Mononuclear cell (primary cell): Measurements from ENCODE around the gene CIAO3. TPM values are rescaled to one million over a fixed set of nuclear protein-coding genes. Genes with fewer than 3 reads are reported as not detected.
"Not testable (repeated sequence)": the region's sequence is repeated elsewhere in the genome, so short reads cannot be mapped to it uniquely, and the experiment has no call there.

ENCODE experiments used
- H3K27me3 ChIP-seq: 2 replicates; pipeline ENCODE4 v1.6.0; 2011; ENCODE audit warnings: low read length, control low read depth; ENCODE audit not compliant: insufficient read depth
- H3K4me1 ChIP-seq: 2 replicates; pipeline ENCODE4 v1.5.1; 2011; ENCODE audit warnings: mild to moderate bottlenecking, low read length, control low read depth; ENCODE audit not compliant: insufficient read depth
- H3K4me3 ChIP-seq: 2 replicates; pipeline ENCODE4 v1.5.1; 2011; ENCODE audit warnings: mild to moderate bottlenecking, low read length, moderate library complexity
- H3K9me3 ChIP-seq: 2 replicates; pipeline ENCODE4 v1.5.1; 2011; ENCODE audit warnings: low read depth, mild to moderate bottlenecking, control low read depth, low read length
- total RNA-seq: library from RNA; depleted of rRNA; stranded (reverse); fragments of >200 nt; gene quantifications from one replicate; pipeline ENCODE4 v1.2.3, GENCODE V29; 2012

Gene CIAO3
- total RNA-seq, 1 donor: 22.7 TPM

DNA sequence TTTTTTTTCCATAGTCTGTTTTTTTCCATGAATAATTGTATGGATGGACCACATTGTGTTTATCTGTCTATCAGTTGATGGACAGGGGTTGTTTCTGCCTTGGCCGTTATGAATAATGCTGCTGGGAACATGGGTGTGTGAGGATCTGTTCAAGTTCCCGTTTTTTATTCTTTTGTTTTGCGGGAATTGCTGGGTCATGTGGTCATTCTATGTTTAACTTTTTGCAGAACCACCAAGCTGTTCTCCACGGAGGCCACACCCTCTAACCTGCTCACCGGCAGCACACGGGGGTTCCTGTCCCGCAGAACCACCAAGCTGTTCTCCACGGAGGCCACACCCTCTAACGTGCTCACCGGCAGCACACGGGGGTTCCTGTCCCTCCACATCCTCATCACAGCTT lies 13.9 kb upstream of the CIAO3 start:
- Histone ChIP-seq H3K27me3 (no peaks in the 10 kb centered on the region), H3K4me1 (peaks cover 30% of the 10 kb centered on the region), H3K4me3 (no peak overlapping the region), H3K9me3 (no peaks in the 10 kb centered on the region)

- H3K9me3 ChIP-seq, H3K4me3 ChIP-seq: not testable (repeated sequence)
Observed at GRCh38 chr16:754121-754607, 13.4 kb upstream of the CIAO3 start.

GRCh38 chr16:752007-752312 lies 11.2 kb upstream of the CIAO3 start:
- H3K9me3 ChIP-seq: no peaks in the 10 kb centered on the region
- H3K4me1 ChIP-seq: peaks cover 22% of the 10 kb centered on the region
- H3K27me3 ChIP-seq: no peaks in the 10 kb centered on the region
- no peak overlapping the region for H3K4me3 ChIP-seq

More at GRCh38 chr16:754121-754607, 13.4 kb upstream of the CIAO3 start:
- peaks cover 30% of the 10 kb centered on the region for H3K4me1 ChIP-seq
- not testable (repeated sequence) for H3K27me3 ChIP-seq

DNA sequence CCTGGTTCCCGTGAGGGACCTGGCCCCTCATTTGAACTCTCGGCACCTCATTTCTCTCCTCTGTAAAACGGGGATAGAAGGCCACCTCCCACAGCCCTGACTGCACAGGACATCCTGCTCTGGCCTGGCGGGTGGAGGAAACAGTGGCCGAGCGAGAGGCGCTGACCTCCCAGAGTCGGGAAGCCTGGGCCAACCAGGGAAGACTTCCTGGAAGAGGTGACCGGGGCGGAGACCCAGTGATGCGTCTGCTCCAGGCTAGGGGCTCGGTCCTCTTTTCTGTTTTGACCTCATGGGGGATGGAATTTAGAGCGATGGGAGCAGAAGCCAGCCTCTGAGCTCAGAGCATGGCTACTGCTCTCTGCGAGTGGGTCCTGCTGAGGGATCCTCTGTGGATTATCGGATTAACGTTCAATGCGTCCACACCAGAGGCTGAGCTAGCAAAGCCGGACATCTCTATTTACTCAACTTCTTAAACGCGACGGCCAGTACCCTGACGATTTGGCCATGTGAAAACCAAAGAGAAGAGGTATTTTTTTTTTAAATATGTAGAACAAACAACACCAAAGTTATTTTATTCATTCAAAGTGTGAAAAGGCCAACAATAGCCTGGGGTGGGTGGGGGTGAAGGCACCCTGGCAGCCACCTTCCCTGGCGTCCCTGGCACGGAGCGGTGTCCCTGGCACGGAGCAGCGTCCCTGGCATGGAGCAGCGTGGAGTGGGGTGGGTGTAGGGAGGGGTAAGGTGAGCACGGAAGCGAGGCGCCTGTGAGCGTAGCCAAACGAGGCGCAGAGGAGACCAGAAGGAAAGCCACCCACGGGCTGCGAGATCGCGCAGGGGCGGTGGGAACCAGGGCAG lies 10.6 kb upstream of the CIAO3 start:
- H3K9me3 ChIP-seq: no peaks in the 10 kb centered on the region
- H3K4me1 ChIP-seq: peaks cover 19% of the 10 kb centered on the region
- no peaks in the 10 kb centered on the region for H3K27me3 ChIP-seq
- H3K4me3 ChIP-seq: no peak overlapping the region

- H3K27me3 ChIP-seq: no peaks in the 10 kb centered on the region
- peaks cover 17% of the 10 kb centered on the region for H3K4me1 ChIP-seq
- no peak overlapping the region for H3K4me3 ChIP-seq
- no peaks in the 10 kb centered on the region for H3K9me3 ChIP-seq
Observed at GRCh38 chr16:750485-750884, 9.7 kb upstream of the CIAO3 start.

GRCh38 chr16:749010-749409 lies 8.2 kb upstream of the CIAO3 start:
- Histone ChIP-seq H3K4me3 (no peak overlapping the region), H3K4me1 (peaks cover 2% of the 10 kb centered on the region), H3K9me3 (no peaks in the 10 kb centered on the region), H3K27me3 (no peaks in the 10 kb centered on the region)

DNA sequence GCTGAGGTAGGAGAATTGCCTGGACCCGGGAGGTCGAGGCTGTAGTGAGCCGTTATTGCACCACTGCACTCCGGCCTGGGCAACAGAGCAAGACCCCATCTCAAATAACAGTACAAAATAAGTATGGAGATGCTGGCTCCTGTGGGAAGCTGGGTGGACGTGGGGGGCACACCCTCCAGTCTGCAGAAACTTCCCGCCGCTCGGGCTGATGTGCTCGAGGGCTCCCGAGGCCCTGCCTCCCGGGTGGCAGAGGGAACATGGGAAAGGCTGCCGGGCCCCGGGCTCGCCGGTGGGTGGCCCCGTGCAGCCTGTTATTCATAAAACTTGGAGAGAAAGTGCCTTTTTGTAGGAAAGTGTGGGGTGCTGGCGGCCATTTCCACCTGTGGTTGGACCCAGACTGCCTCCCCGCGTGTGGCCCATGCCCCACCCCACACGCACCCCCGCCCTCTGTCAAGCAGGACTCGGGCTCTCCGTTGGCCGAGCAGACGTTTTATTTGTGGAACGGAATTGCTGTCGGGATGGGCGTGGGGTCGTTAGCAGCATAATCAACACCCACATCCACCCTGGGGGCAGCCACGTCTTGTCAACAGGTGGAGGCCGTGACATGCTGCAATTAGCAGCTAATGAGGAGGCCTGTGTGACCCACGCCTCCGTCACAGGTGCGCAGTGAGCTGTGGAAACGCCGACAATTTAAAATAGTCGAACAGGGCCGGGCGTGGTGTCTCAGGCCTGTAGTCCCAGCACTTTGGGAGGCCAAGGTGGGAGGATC lies 7.4 kb upstream of the CIAO3 start:
- Histone ChIP-seq H3K9me3 (no peaks in the 10 kb centered on the region), H3K4me1 (no peaks in the 10 kb centered on the region), H3K4me3 (no peak overlapping the region), H3K27me3 (no peaks in the 10 kb centered on the region)

DNA sequence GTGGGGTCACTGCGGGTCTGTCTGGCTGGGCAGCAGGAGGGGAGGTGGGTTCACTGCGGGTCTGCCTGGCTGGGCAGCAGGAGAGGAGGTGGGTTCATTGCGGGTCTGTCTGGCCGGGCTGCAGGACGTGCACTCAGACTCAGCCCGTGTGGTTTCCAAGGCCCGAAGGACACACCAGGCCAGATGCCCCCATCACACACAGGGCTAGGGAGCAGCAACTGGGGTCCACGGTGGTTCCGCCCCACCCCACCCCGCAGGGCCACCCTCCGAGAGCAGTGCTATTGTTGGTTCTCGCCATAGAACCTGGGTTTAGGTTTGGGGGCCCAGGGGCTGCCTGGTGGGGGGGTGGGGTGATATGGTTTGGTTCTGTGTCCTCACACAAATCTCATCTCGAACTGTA lies 5.8 kb upstream of the CIAO3 start:
- H3K4me3 ChIP-seq: no peak overlapping the region
- no peaks in the 10 kb centered on the region for H3K9me3 ChIP-seq
- no peaks in the 10 kb centered on the region for H3K27me3 ChIP-seq
- H3K4me1 ChIP-seq: no peaks in the 10 kb centered on the region

DNA sequence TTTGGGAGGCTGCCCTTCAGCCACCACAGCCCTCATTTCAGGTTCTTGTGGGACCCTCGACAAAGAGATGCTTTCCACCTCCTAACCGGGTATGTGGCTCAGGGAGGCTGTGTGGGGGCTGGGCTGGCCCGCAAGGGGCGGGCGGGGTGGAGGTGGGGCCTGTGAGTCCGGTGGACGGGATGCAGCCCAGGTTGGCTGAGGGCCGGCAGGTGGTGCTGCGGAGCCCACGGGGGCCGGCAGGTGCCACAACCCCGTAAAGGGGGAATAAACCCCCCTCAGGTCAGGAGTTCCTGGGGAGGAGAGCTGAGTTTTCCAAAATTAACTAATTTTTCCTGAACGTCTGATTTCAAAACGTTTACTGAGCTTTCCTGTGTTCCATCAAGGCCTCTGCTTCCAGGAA lies 4.9 kb upstream of the CIAO3 start:
- no peaks in the 10 kb centered on the region for H3K27me3 ChIP-seq
- H3K4me3 ChIP-seq: no peak overlapping the region
- H3K9me3 ChIP-seq: no peaks in the 10 kb centered on the region
- peaks cover 6% of the 10 kb centered on the region for H3K4me1 ChIP-seq

- Histone ChIP-seq H3K4me3 (no peak overlapping the region), H3K9me3 (no peaks in the 10 kb centered on the region), H3K27me3 (no peaks in the 10 kb centered on the region), H3K4me1 (peaks cover 19% of the 10 kb centered on the region)
Observed at GRCh38 chr16:743794-744500, 3.1 kb upstream of the CIAO3 start.

DNA sequence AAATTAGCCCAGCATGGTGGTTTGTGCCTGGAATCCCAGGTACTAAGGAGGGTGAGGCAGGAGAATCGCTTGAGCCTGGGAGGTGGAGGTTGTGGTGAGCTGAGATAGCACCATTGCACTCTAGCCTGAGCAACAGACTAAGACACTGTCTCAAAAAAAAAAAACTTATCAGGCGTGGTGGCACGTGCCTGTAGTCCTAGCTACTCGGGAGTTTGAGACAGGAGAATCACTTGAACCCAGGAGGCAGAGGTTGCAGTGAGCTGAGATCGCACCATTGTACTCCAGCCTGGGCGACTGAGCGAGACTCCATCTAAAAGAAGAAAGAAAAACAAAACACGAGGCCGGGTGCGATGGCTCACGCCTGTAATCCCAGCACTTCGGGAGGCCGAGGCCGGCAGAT lies 2.1 kb upstream of the CIAO3 start:
- not testable (repeated sequence) for H3K4me3 ChIP-seq, H3K9me3 ChIP-seq, H3K27me3 ChIP-seq
- peaks cover 19% of the 10 kb centered on the region for H3K4me1 ChIP-seq

GRCh38 chr16:741986-742629 lies 1.3 kb upstream of the CIAO3 start:
- Histone ChIP-seq H3K27me3 (no peaks in the 10 kb centered on the region), H3K4me1 (peaks cover 19% of the 10 kb centered on the region), H3K4me3 (no peak overlapping the region), H3K9me3 (no peaks in the 10 kb centered on the region)

- Histone ChIP-seq H3K4me3 (peak overlapping the region; percentile 76), H3K9me3 (no peaks in the 10 kb centered on the region), H3K27me3 (no peaks in the 10 kb centered on the region), H3K4me1 (peaks cover 19% of the 10 kb centered on the region)
Observed at GRCh38 chr16:740459-740763, 386 bp downstream of the CIAO3 start.

DNA sequence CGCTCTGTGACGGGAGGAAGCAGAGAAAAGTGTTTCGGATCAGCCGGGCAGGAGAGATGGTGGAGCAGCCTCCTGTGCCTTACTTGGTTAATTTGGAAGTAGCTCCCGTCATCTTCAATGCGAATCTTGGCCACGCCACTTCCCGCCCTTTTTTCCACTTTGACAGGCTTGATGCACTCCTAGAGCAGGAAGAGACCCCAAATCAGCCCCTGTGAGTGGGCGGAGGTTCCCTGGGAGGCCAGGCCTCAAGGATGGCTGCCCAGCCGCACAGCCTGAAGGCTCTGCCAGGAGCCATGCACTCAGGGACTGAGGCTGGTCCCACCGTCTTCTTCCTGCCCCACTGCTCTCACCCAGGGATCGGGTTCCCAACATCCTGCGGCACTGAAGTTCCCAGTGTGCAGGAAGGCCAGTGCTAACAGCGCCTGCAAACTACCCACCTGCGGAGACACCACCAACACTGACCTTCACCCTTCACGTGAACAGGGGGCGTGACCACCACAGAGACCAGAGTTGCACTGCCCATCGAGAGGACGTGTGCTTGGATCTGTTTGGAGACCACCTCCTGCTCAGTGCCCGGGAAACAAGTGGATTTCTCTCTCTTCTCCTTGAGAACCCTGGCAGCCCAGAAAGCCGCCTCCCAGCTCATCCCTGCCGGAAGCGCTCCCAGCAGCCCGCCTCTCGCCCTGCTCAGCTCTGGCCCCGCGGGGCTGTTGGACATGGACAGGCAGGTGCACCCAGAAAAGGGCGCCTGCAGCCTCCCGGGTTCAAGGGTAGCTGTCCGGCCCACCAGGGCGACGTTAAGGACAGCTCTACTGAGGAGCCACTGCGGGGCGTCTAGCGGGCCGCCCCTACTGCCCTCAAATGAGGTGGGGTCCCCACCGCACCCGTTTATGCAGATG lies 988 bp downstream of the CIAO3 start:
- no peaks in the 10 kb centered on the region for H3K27me3 ChIP-seq
- peak overlapping the region; percentile 76 for H3K4me3 ChIP-seq
- peaks cover 19% of the 10 kb centered on the region for H3K4me1 ChIP-seq

More for the DNA sequence above, 988 bp downstream of the CIAO3 start:
- no peaks in the 10 kb centered on the region for H3K9me3 ChIP-seq
